Activated gamma-delta T cell (primary cell): ENCODE results near the gene SMIM29.
"Not testable (repeated sequence)": the region's sequence is repeated elsewhere in the genome, so short reads cannot be mapped to it uniquely, and the experiment has no call there.

Experiments
- DNase-seq: peaks from one replicate; lab custom pipeline; 2025; lab: John Stamatoyannopoulos, UW

SMIM29 gene

DNA sequence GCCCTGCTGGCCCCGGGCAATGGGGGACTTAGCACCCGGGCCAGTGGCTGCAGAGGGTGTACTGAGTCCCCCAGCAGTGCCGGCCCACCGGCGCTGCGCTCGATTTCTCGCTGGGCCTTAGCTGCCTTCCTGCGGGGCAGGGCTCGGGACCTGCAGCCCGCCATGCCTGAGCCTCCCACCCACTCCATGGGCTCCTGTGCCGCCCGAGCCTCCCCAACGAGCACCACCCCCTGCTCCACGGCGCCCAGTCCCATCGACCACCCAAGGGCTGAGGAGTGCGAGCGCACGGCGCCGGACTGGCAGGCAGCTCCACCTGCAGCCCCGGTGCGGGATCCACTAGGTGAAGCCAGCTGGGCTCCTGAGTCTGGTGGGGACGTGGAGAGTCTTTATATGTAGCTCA, 20.3 kb upstream of the SMIM29 start:
- not testable (repeated sequence) for DNase-seq

DNA sequence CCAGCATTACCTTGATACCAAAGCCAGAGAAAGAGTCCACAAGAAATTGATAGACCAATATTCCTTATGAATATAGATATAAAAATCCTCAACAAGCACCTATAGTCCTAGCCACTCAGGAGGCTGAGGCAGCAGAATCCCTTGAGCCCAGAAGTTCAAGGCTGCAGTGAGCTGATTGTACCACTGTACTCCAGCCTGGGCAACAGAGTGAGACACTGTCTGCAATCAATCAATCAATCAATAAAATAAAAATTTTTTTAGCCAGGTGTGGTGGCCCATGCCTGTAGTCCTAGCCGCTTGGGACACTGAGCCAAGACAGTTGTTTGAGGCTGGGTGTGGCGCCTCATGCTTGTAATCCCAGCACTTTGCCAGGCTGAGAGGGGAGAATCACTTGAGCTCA, 18.9 kb upstream of the SMIM29 start:
- DNase-seq, result no peak

DNA sequence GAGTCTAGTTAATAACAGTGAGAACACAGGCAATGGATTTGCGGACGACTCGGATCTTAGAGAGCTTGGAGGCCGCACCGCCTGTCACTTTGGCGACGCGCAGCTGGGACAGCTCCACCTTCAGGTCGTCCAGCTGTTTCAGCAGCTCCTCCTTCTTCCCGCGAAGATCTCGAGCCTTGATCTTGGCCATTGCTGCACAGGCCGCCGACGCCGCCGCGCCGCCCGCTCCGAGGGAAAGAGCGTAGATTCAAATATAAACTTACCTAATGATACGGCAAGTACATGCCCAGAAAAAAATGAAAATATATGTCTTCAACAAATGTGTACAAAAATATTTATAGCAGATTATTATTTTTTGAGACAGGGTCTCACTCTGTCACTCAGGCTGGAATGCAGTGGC, 14.7 kb upstream of the SMIM29 start:
- DNase-seq, result not testable (repeated sequence)

DNA sequence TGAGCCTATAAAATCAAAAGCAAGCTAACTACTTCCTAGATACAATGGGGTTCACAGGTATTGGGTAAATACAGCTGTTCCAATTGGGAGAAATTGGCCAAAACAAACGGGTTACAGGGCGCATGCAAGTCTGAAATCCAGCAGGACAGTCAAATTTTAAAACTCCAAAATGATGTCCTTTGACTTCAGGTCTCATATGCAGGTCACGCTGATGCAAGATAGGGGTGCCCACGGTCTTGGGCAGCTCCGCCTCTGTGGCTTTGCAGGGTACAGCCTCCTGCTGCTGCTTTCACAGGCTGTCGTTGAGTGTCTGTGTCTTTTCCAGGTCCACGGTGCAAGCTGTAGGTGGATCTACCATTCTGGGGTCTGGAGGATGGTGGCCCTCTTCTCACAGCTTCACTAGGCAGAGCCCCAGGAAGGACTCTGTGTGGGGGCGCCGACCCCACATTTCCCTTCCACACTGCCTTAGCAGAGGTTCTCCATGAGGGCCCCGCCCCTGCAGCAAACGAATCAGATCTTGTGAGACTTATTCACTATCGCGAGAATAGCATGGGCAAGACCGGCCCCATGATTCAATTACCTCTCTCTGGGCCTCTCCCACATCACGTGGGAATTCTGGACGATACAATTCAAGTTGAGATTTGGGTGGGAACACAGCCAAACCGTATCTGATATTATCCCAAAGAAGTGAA, 11.9 kb upstream of the SMIM29 start:
- no peak for DNase-seq

DNA sequence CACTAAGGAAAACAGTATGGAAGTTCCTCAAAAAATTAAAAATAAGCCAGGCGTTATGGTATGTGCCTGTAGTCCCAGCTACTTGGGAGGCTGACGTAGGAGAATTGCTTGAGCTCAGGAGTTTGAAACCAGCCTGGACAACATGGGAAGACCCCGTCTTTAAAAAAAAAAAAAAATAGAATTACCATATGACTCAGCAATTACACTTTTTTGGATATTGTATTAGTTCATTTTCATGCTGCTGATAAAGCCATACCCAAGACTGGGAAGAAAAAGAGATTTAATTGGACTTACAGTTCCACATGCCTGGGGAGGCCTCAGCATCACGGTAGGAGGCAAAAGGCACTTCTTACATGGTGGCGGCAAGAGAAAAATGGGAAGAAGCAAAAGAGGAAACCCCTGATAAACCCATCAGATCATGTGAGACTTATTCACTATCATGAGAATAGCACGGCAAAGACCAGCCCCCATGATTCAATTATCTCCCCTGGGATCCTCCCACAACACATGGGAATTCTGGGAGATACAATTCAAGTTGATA, 10.8 kb upstream of the SMIM29 start:
- DNase-seq, result no peak

DNA sequence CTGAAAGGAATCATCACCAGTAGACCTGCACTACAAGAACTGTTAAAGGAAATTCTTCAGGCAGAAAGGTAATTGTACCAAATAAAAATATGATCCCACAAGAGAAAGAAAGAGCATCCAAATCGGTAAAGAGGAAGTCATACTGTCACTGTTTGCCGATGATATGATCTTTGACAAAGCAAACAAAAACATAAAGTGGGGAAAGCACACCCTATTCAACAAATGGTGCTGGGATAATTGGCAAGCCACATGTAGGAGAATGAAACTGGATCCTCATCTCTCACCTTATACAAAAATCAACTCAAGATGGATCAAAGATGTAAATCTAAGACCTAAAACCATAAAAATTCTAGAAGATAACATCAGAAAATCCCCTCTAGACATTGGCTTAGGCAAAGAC, 3.6 kb upstream of the SMIM29 start:
- not testable (repeated sequence) for DNase-seq

DNA sequence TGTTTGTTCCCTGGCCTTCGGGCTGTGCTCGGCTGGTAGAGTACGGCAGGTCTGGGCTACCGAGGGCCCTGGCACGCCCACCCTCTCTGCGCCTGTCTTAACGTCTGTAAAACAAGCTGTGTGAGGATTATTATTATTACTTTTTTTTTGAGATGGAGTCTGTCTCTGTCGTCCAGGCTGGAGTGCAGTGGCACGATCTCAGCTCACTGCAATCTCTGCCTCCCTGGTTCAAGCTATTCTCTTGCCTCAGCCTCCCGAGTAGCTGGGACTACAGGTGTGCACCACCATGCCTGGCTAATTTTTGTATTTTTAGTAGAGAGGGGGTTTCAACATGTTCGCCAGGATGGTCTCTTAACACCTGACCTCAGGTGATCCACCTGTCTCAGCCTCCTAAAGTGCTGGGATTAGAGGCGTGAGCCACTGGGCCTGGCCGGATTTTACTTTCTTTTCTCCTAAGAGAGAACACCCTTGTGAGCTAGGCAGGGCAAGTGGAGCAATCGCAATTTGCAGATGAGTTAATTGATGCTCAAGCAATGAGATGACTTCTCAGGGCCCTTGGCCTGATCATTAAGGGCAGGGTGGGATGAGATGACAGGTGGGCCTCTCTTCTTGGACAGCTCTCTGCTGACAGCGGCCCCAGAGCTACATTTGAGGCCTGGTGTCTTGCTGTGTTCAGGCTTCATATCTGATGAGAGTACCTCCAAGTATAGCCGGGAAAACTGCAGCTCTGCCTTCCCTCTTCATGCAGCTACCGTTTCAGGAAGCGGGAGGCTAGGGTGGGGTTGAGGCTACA, 859 bp upstream of the SMIM29 start:
- no peak for DNase-seq

DNA sequence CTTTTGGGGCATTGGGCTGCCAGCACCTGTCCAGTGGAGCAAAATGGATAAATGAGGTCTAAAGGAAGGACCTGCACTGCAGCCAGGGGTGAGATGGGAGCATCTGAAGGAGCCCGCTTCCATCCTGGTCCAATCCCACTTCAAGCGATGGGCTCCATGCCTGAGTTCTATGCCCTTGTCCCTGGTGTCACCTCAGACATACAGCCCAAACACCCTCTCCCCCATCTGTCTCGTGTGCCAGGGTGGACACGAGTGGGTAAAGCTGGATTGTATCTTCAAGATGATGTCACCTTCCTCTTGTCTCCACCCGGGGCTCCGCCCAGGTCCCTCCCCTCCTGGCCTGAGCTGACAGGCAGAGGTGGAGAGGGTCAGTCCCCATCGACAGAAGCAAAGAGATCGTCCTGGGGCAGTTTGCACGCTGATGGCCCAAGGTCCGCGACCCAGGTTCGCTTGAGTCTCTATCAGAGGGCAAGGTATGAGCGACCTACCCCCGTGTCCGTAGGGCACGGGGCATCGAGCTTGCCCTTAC, 544 bp downstream of the SMIM29 start:
- peak; percentile 24 for DNase-seq

DNA sequence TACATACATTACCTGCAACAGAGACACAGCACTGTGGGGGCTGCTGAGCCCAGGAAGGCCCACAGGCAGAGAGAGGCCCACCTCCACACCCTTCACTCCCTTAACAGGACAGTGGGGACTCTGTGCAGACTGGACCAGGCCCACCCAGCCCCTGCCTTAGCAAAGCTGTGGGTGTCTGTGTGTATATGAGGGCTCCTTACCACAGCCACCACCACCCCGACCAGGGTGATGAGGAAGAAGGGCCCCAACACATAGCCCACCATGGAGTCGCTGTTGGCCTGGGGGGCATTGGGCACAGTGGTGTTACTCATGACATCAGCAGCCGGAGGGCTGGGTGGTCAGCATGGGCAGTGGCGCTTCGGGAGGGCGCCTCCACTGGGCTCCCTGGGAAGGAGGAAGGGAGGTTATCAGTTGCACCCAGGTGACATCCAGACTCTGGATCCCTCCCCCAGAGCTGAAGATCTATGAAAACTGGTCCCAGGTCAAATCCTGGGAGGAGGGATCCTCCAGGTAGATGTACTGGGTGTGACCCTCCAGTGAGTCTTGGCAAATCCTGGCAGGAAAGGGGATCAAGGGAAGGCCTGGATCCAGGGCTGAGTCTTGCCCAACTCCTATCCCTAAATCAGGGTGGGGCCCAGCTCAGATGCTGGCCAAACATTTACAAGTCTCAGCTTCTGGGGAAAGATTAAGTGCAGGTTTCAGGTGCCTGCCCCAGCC, 1.2 kb downstream of the SMIM29 start:
- DNase-seq, result no peak

DNA sequence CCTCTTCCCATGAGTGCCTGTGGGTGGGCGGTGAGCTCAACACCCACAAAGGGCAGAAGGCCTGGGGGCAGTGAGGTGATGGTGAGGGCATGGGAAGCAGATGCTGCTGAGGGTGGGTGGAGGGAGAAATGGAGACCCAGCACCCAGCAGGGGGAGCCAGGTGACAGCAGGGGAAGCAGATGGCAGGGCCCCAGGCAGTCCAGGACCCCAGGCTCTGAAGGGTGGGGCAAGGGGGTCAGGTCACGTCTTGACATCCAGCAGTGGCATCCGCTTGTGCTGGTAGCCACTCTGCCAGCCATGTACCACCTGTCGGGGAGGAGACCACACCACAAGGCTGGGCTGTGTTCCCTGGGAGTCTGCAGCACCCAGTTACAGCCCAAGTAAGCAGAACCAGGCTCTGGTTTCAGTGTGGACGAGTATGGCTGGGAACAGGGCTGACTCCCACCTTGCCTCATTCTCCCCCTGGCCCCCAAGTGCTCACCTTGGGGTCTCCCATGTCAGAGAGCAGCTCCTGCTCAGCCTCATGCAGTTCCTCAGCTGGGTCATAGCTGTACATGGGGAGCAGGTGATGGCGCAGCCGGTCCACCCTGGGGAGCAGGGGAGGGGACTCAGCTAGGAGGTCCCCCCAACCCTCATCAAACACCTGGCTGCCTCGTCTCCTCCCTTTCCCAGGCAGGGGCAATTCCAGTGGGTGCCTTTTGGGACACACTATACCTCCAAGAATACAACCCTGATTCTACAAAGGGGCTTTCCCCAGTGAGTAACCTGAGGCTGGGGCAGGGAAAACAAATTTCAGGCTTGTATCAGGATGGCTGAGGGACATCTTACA, 2.0 kb downstream of the SMIM29 start:
- no peak for DNase-seq

DNA sequence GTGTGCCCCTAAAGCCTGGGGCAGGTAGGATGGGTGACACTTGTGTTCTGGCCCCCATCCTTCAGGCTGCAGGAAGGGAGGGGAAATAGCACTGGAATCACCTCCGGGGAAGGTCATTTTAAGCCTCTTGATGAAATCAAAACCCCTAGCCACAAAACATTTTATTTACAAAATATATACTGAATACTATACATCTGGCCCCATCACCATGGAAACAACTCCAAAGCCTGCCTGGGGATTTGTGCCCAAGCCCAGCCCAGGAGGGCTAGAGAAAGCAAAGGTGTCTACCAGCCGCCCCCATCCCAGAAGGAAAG, 2.6 kb downstream of the SMIM29 start:
- no peak for DNase-seq

DNA sequence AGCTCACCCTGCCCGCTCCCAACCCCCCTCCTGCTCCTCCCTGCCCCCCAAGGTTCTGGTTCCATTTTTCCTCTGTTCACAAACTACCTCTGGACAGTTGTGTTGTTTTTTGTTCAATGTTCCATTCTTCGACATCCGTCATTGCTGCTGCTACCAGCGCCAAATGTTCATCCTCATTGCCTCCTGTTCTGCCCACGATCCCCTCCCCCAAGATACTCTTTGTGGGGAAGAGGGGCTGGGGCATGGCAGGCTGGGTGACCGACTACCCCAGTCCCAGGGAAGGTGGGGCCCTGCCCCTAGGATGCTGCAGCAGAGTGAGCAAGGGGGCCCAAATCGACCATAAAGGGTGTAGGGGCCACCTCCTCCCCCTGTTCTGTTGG, 3.1 kb downstream of the SMIM29 start:
- DNase-seq, result not testable (repeated sequence)

DNA sequence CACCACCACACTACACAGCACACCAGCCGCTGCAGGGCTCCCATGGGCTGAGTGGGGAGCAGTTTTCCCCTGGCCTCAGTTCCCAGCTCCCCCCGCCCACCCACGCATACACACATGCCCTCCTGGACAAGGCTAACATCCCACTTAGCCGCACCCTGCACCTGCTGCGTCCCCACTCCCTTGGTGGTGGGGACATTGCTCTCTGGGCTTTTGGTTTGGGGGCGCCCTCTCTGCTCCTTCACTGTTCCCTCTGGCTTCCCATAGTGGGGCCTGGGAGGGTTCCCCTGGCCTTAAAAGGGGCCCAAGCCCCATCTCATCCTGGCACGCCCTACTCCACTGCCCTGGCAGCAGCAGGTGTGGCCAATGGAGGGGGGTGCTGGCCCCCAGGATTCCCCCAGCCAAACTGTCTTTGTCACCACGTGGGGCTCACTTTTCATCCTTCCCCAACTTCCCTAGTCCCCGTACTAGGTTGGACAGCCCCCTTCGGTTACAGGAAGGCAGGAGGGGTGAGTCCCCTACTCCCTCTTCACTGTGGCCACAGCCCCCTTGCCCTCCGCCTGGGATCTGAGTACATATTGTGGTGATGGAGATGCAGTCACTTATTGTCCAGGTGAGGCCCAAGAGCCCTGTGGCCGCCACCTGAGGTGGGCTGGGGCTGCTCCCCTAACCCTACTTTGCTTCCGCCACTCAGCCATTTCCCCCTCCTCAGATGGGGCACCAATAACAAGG, 3.6 kb downstream of the SMIM29 start:
- not testable (repeated sequence) for DNase-seq

DNA sequence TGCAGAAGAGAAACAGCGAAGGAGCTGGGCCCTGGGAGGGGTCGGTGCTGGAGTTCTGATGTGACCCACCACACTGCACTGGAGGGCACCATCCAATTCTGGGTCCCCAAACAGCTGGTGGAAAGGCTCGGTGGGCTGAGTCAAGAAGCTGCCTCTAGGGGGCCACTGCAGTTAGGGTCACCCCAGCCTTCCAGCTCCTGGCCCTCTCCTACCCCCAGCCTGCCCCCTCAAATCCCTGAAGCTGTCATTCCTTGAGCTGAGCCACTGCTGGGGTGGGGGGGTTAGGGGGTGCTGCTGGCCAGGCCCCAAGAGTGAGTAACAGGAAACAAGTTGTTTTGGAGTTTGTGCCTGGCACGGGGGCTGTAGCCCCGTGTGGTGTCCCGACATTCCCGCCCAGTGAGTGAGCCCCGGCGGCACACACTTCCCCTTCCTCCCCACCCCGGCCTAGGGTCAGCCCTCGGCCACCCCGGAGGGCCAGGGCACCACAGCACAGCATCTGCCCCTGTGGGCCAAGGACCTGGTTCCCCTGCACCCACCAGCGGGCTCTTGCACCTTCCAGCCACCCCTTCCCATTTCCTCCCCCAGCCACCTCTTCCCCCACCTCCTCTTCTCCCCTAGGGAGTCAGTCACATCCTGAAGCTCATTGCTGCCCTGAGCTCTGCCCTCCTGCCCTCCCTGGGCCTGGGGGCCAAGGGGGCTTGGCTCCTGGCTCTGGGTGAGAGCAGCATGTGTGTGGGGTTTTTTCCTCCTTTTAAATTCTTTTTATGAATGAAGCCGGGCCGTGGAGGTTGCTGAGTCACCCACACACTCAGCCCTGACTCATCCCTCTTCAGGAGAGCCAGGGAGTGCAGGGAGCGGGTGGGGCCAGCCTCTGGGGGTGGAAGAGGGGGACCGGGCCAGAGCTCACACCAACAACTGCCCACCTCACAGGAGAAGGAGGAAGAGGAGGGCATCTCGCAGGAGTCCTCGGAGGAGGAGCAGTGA, 4.6 kb downstream of the SMIM29 start:
- DNase-seq, result no peak

DNA sequence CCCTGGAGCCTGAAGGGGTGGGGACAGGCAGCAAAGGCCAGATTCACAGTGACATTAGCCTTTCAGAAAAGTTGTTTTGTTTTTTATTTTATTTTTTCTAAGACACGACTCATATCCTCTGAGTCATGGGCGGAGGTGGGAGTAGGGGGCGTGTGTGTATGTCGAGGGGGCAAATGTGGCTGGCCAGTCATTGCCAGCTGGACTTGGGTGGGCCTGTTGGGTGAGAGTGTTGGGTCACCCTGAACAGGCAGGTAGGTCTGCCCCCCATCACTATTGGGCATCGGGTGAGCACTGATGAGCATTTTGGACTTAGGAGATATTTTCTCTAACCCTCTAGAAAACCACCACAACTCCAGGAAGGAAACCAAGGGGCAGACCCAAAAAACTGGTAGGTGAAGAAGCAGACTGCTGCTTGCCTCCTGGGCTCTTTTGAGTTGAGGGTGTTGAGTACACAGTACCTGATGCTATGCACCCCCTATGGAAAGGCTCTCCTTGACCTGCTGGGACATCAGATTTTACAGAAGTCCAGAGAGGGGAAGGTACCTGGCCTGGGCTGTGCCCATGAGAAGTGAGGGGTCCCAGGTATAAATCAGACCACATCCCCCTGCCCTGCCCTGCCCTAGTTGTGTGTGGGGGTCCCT, 5.6 kb downstream of the SMIM29 start:
- no peak for DNase-seq

DNA sequence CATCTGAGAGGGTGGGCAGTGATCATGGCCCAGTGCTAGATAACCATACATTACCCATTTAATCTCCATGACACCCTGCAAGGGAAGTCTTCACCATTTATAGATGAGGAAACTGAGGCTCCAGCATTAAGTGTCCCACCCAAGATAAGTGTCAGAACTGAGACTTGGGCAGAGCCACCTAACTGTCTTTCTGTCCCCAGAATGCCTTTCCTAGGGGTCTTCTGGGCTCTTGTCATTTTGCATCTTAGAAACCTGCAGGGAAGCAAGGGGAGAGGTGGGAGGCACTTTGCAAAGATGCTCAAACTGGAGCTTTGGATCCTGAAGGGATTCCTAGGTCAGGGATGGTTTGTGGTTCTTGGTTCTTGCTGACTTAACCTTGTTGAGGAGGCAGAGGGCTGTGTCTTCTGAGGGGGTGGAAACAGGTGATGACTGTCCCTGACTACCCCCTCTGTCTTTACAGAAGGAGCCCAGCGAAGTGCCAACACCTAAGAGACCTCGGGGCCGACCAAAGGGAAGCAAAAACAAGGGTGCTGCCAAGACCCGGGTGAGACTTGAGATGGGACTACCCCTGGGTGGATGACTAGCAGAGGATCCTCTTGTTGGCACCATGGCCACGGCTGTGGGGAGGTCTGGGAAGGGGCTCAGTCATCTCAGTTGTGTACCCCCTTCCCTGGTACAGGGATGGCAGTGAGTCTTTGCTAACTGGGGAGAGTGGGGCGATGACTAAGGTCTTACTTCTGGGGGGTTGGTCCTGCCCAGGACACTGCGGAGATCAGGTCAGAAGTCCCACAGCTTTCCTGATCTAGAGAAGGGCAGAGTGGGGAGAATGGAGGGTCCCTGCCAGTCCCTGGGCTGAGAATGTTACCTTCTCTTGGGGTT, 6.3 kb downstream of the SMIM29 start:
- DNase-seq, result no peak

DNA sequence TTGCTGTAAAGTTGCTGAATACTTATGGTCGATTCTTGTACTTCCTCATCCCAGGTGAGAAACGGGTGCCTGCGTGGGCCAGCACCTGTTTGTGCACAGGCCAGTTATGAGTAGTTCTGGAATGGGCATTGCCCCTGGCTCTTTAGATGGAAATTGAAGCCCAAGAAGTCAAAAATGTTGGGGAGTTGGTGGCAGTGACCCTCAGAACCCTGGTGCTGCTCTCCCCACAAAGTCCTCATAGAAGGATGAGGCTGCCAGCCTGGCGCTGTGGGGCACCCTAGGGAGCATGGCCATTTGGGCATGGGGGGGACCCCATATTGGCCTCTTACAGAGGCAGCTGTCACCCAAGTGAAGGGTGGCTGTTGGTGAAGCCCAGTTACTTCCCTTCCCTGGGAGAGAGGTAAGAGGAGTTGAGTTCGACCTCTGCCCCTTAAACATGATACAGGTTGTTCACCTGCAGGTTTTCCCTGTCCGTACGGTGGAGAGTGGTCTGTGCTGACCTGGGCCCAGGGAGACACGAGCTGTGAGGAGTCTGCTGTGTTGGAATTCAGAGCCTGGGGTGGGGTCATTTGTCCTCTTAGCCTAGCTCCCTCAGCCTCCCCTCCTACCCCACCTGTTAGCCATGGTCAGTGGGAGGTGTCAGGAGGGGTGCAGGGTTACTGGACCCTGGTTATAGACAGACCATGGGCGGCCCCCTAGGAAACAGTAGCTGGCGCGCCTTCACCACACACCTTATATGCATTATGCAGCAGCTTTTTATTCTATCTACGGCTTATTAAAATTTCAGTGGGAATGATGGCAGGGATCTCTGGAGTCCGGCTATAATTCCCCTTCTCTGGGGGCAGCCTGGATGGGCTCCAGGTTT, 7.2 kb downstream of the SMIM29 start:
- no peak for DNase-seq
